GM23248 (cell line): Measurements from ENCODE around the gene FPGS. TPM values are rescaled to one million over a fixed set of nuclear protein-coding genes. Genes with fewer than 3 reads are reported as not detected.

Experiments used
- DNase-seq: peaks from one replicate; pipeline ENCODE4 v3.0.0-alpha.2; 2015
- H2AFZ ChIP-seq: fragments of 200-600 bp; sonication (generic); 2 replicates; pipeline ENCODE4 v1.6.1; 2016; ENCODE audit warnings: antibody characterized with exemption
- H3F3A ChIP-seq: fragments of 200-600 bp; sonication (generic); 2 replicates; pipeline ENCODE4 v1.6.1; 2016; ENCODE audit warnings: mild to moderate bottlenecking, antibody characterized with exemption, mixed run types; ENCODE audit not compliant: insufficient read depth
- H3K27ac ChIP-seq: fragments of 200-600 bp; sonication (generic); 2 replicates; pipeline ENCODE4 v1.5.1; 2016; ENCODE audit warnings: mild to moderate bottlenecking
- H3K27me3 ChIP-seq: fragments of 200-600 bp; sonication (generic); replicated peaks from 2 replicates; pipeline ENCODE4 v1.6.1; 2016; ENCODE audit warnings: mild to moderate bottlenecking; ENCODE audit not compliant: insufficient read depth
- H3K36me3 ChIP-seq: fragments of 200-600 bp; sonication (generic); 2 replicates; pipeline ENCODE4 v1.6.1; 2016; ENCODE audit warnings: low read depth, mild to moderate bottlenecking
- H3K4me1 ChIP-seq: fragments of 200-600 bp; sonication (generic); 2 replicates; pipeline ENCODE4 v1.6.1; 2016; ENCODE audit warnings: mild to moderate bottlenecking; ENCODE audit not compliant: insufficient read depth
- H3K4me2 ChIP-seq: fragments of 200-600 bp; sonication (generic); one replicate; pipeline ENCODE4 v1.6.1; 2016; ENCODE audit warnings: mild to moderate bottlenecking; ENCODE audit not compliant: unreplicated experiment
- H3K4me3 ChIP-seq: fragments of 200-600 bp; sonication (generic); 2 replicates; pipeline ENCODE4 v1.5.1; 2016; ENCODE audit warnings: mild to moderate bottlenecking
- H3K79me2 ChIP-seq: fragments of 200-600 bp; sonication (generic); 2 replicates; pipeline ENCODE4 v1.6.1; 2016; ENCODE audit warnings: mild to moderate bottlenecking; ENCODE audit not compliant: insufficient read depth
- H3K9ac ChIP-seq: fragments of 200-600 bp; sonication (generic); 2 replicates; pipeline ENCODE4 v1.6.1; 2016; ENCODE audit warnings: mild to moderate bottlenecking
- H3K9me2 ChIP-seq: fragments of 200-600 bp; sonication (generic); 2 replicates; pipeline ENCODE4 v1.6.1; 2016; ENCODE audit warnings: mixed run types, mild to moderate bottlenecking, moderate library complexity; ENCODE audit not compliant: insufficient read depth
- H3K9me3 ChIP-seq: fragments of 200-600 bp; sonication (generic); one replicate; pipeline ENCODE4 v1.6.1; 2017; ENCODE audit warnings: low read depth
- H4K20me1 ChIP-seq: fragments of 200-600 bp; sonication (generic); 2 replicates; pipeline ENCODE4 v1.6.0; 2016; ENCODE audit not compliant: insufficient read depth
- EZH2 ChIP-seq: fragments of 200-600 bp; sonication (generic); IDR thresholded peaks from 2 replicates; pipeline ENCODE4 v1.6.1; 2018; ENCODE audit warnings: antibody characterized with exemption, mild to moderate bottlenecking; ENCODE audit not compliant: insufficient read depth, poor library complexity, severe bottlenecking
- EZH2phosphoT487 ChIP-seq: fragments of 200-600 bp; sonication (generic); IDR thresholded peaks from 2 replicates; pipeline ENCODE4 v1.6.1; 2018; ENCODE audit warnings: antibody characterized with exemption, moderate library complexity, mild to moderate bottlenecking, low read depth; ENCODE audit not compliant: insufficient read depth
- WGBS, 2 experiments: methylation state at CpG; one replicate each; pipeline ENCODE4 v1.1.6; 2015 to 2017; ENCODE audit warnings: low lambda C conversion rate in 2 of 2, low coverage in 1 of 2; ENCODE audit errors: missing lambda C conversion rate in 2 of 2; 5-methylcytosine and 5-hydroxymethylcytosine counted together
- in situ Hi-C: fragments of 300-500 bp; cut with MboI; formaldehyde crosslinking; loops from 2 replicates; pipeline ENCODE4 v1.15.0; 2020
- polyA plus RNA-seq: library from polyadenylated mRNA; unstranded; fragments of >200 nt; fragmentation: Nextera tagmentation; extraction: Ambion mirVana; gene quantifications from 2 replicates; pipeline ENCODE4 v1.2.1, GENCODE V29; 2016
- total RNA-seq: library from RNA; depleted of rRNA; stranded (reverse); fragments of >200 nt; shearing (Covaris generic); gene quantifications from 2 replicates; pipeline ENCODE4 v1.2.3, GENCODE V29; 2014

Gene FPGS
- total and polyA plus RNA-seq, 2 experiments from 2014 or later: 60.2 to 80.4 TPM

- no peak overlapping the region for H3K4me2 ChIP-seq
- no peaks in the 10 kb centered on the region for H3K9me2 ChIP-seq
- in situ Hi-C loops: no loop called here
- H3F3A ChIP-seq: peaks cover 25% of the 10 kb centered on the region; the same call in 1 of the 2 replicates
- WGBS, 2 experiments: 72 to 79% methylated on average over 11 of the region's 11 CpGs
- H3K36me3 ChIP-seq: peaks cover 14% of the 10 kb centered on the region; the same call in 1 of the 2 replicates
- no peak overlapping the region for H3K4me3 ChIP-seq
- no peaks in the 10 kb centered on the region for H3K27me3 ChIP-seq
- no peak for TF ChIP-seq EZH2phosphoT487
- TF ChIP-seq EZH2: no peak
- no peaks in the 10 kb centered on the region for H3K9me3 ChIP-seq
- no peak overlapping the region for H3K9ac ChIP-seq
- no peaks in the 10 kb centered on the region for H3K4me1 ChIP-seq
- H4K20me1 ChIP-seq: no peaks in the 10 kb centered on the region
- H2AFZ ChIP-seq: no peak overlapping the region
- no peaks in the 10 kb centered on the region for H3K79me2 ChIP-seq
- DNase-seq: no peak
- no peak overlapping the region for H3K27ac ChIP-seq
Observed at GRCh38 chr9:127814619-127815511, 12.2 kb downstream of the FPGS start.

- in situ Hi-C loops: no loop called here
- Histone ChIP-seq H3K27me3 (no peaks in the 10 kb centered on the region), H3F3A (peaks cover 25% of the 10 kb centered on the region; the same call in 1 of the 2 replicates), H2AFZ (no peak overlapping the region), H3K9me3 (no peaks in the 10 kb centered on the region), H3K27ac (no peak overlapping the region), H3K79me2 (0 out of 2 replicates have a peak, but pooled peaks cover under 1% of the 10 kb centered on the region), H3K36me3 (peaks cover 15% of the 10 kb centered on the region; the same call in 1 of the 2 replicates), H3K9me2 (no peaks in the 10 kb centered on the region), H4K20me1 (no peaks in the 10 kb centered on the region), H3K4me1 (no peaks in the 10 kb centered on the region), H3K9ac (no peak overlapping the region), H3K4me3 (no peak overlapping the region), H3K4me2 (no peak overlapping the region)
- no peak for TF ChIP-seq EZH2phosphoT487
- no peak for TF ChIP-seq EZH2
- DNase-seq: no peak
- 87 to 94% methylated on average over 26 to 32 of the region's 33 CpGs for WGBS, 2 experiments
Observed at GRCh38 chr9:127815512-127816361, 13.1 kb downstream of the FPGS start.

GRCh38 chr9:127816362-127816725 is 13.7 kb downstream of the FPGS start:
- Histone ChIP-seq H3K79me2 (peaks cover 5% of the 10 kb centered on the region; the same call in 1 of the 2 replicates), H3K9me2 (no peaks in the 10 kb centered on the region), H4K20me1 (no peaks in the 10 kb centered on the region), H3K9ac (no peak overlapping the region), H3K27ac (no peak overlapping the region), H3K4me1 (no peaks in the 10 kb centered on the region), H3K4me2 (no peak overlapping the region), H3K27me3 (no peaks in the 10 kb centered on the region), H3F3A (peaks cover 25% of the 10 kb centered on the region; the same call in 1 of the 2 replicates), H3K9me3 (no peaks in the 10 kb centered on the region), H3K4me3 (no peak overlapping the region), H3K36me3 (peaks cover 21% of the 10 kb centered on the region; the same call in 1 of the 2 replicates), H2AFZ (no peak overlapping the region)
- WGBS, 2 experiments: 60 to 62% methylated on average over 3 of the region's 3 CpGs
- in situ Hi-C loops: no loop called here
- DNase-seq: no peak
- TF ChIP-seq EZH2phosphoT487: no peak
- TF ChIP-seq EZH2: no peak

GRCh38 chr9:127816728-127817127 is 14.0 kb downstream of the FPGS start:
- H4K20me1 ChIP-seq: no peaks in the 10 kb centered on the region
- H3F3A ChIP-seq: peaks cover 22% of the 10 kb centered on the region; the same call in 1 of the 2 replicates
- no peaks in the 10 kb centered on the region for H3K27me3 ChIP-seq
- in situ Hi-C loops: no loop called here
- no peak overlapping the region for H3K4me2 ChIP-seq
- H3K9ac ChIP-seq: no peak overlapping the region
- no peak overlapping the region for H3K4me3 ChIP-seq
- no peak for DNase-seq
- no peak overlapping the region for H2AFZ ChIP-seq
- no peaks in the 10 kb centered on the region for H3K9me2 ChIP-seq
- H3K79me2 ChIP-seq: peaks cover 5% of the 10 kb centered on the region; the same call in 1 of the 2 replicates
- peaks cover 19% of the 10 kb centered on the region; the same call in 1 of the 2 replicates for H3K36me3 ChIP-seq
- no peak overlapping the region for H3K27ac ChIP-seq
- no peak for TF ChIP-seq EZH2phosphoT487
- no peak for TF ChIP-seq EZH2
- no peaks in the 10 kb centered on the region for H3K9me3 ChIP-seq
- WGBS, 2 experiments: 81 to 87% methylated on average over 8 of the region's 8 CpGs
- H3K4me1 ChIP-seq: no peaks in the 10 kb centered on the region
